IPS-18a (cell line): ENCODE data around the gene HOXB6.

Experiments
- H3K27ac ChIP-seq: one replicate; pipeline ENCODE4 v1.5.1; 2013; ENCODE audit warnings: low read length
- H3K27me3 ChIP-seq: one replicate; pipeline ENCODE4 v1.6.1; 2013; ENCODE audit warnings: mild to moderate bottlenecking, low read length; ENCODE audit not compliant: control insufficient read depth, insufficient read depth
- H3K36me3 ChIP-seq: one replicate; pipeline ENCODE4 v1.6.1; 2013; ENCODE audit warnings: low read depth, low read length; ENCODE audit not compliant: control insufficient read depth
- H3K4me1 ChIP-seq: one replicate; pipeline ENCODE4 v1.6.1; 2013; ENCODE audit warnings: low read depth, low read length; ENCODE audit not compliant: control insufficient read depth
- H3K4me3 ChIP-seq: one replicate; pipeline ENCODE4 v1.5.1; 2013; ENCODE audit warnings: low read length
- H3K9ac ChIP-seq: one replicate; pipeline ENCODE4 v1.6.1; 2013; ENCODE audit warnings: mild to moderate bottlenecking, low read length, moderate library complexity
- H3K9me3 ChIP-seq: one replicate; pipeline ENCODE4 v1.6.1; 2013; ENCODE audit warnings: low read depth, low read length; ENCODE audit not compliant: control insufficient read depth

The HOXB6 gene

DNA sequence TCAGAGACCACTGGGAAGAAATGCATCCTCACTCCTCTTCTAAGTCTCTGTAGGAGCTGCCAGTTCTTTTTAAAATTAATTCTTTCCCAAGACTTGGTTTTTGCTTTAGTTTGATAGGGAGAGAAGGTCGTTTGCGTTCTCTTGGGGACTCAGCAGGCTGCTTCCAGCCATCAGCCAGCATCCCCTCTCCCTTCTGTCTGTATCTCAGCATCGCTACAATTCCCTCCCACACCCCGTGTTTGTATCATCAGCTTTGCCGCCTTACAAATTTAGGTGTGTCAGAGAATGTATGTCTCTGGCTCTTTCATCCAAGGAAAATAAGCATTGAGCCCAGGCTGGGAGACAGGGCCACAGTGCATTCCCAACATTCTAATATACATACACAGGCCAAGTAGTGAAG lies 5.4 kb downstream of the HOXB6 start:
- Histone ChIP-seq H3K4me3 (no peak overlapping the region), H3K27ac (no peak overlapping the region), H3K9me3 (peaks cover 2% of the 10 kb centered on the region), H3K36me3 (no peaks in the 10 kb centered on the region), H3K9ac (no peak overlapping the region), H3K4me1 (peaks cover 3% of the 10 kb centered on the region), H3K27me3 (peaks cover 100% of the 10 kb centered on the region)

DNA sequence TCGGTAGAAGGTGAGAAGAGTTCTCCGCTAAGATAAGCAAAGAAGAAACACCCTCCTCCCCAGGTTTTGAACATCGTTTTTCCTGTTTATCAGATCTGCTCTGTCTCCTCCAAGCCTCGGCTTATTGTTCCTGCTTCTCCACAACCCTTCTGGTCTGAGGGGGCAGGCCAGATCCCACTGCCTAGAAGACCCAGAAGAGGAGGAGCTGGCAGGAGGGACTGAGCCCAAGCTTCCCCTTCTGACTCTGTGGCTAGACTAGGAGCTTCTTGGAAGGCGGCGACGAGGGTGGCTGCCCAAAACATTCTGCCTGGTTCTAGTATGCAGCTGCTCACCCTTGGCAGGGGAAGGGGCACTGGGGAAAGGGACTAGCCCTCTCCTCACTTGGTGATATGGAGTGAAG lies 6.0 kb downstream of the HOXB6 start:
- Histone ChIP-seq H3K27ac (no peak overlapping the region), H3K9ac (no peak overlapping the region), H3K9me3 (peaks cover 2% of the 10 kb centered on the region), H3K36me3 (no peaks in the 10 kb centered on the region), H3K4me3 (no peak overlapping the region), H3K27me3 (peaks cover 100% of the 10 kb centered on the region), H3K4me1 (peaks cover 4% of the 10 kb centered on the region)

DNA sequence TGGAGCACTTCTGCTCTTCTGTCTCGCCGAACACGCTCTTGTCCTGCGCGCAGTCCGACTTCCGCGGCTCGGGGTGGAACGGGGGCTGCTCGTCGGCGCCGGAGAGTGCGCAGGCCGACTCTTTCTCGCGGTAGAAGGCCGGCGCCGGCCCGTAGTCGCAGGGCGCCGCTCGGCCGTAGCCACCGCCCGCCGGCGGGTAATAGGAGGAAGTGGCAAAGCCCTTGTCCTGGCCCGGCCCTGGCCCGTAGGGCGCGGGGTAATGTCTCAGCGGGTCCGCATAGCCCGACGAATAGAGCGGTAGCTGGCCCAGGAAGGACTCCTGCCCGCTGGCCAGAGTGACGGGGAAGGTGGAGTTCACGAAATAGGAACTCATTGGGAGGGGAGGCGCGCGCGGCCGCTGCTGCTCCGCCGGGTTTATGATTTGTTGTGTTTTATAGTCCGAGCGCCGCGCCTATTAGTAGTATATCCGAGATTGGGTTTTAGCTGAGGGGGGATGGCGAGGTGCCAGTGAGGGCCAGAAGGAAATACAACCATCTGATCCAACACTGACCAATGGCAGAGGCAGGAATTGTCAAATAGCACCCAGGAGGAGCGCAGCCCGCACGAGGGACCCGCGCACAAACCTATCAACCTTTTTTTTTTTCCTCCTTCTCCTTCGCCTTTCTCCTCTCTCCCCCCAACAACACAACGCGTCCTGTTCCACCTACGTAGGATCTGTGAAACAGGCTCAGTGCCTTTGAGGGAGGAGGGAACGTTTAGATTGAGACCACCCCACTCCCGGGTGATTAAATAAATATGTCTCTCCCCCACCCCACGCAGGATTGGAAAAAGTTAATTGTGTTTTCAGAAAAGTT lies 6.8 kb downstream of the HOXB6 start:
- Histone ChIP-seq H3K4me3 (no peak overlapping the region), H3K9me3 (peaks cover 2% of the 10 kb centered on the region), H3K9ac (no peak overlapping the region), H3K36me3 (no peaks in the 10 kb centered on the region), H3K27me3 (peaks cover 100% of the 10 kb centered on the region), H3K4me1 (peaks cover 4% of the 10 kb centered on the region), H3K27ac (no peak overlapping the region)

DNA sequence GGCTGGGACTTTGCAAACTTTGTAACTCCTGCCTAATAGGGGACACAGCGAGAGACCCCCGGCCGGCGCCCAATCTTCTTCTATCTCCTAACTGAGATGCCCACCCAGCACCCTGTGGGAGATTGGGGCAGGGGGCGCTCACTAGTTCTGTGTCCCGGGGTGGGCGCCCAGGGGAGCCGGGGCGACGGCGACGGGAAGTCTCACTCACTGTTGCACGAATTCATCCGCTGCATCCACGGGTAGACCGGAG lies 7.3 kb downstream of the HOXB6 start:
- Histone ChIP-seq H3K9ac (no peak overlapping the region), H3K4me3 (no peak overlapping the region), H3K27ac (no peak overlapping the region), H3K9me3 (peaks cover 2% of the 10 kb centered on the region), H3K27me3 (peaks cover 100% of the 10 kb centered on the region), H3K4me1 (peaks cover 4% of the 10 kb centered on the region), H3K36me3 (no peaks in the 10 kb centered on the region)

DNA sequence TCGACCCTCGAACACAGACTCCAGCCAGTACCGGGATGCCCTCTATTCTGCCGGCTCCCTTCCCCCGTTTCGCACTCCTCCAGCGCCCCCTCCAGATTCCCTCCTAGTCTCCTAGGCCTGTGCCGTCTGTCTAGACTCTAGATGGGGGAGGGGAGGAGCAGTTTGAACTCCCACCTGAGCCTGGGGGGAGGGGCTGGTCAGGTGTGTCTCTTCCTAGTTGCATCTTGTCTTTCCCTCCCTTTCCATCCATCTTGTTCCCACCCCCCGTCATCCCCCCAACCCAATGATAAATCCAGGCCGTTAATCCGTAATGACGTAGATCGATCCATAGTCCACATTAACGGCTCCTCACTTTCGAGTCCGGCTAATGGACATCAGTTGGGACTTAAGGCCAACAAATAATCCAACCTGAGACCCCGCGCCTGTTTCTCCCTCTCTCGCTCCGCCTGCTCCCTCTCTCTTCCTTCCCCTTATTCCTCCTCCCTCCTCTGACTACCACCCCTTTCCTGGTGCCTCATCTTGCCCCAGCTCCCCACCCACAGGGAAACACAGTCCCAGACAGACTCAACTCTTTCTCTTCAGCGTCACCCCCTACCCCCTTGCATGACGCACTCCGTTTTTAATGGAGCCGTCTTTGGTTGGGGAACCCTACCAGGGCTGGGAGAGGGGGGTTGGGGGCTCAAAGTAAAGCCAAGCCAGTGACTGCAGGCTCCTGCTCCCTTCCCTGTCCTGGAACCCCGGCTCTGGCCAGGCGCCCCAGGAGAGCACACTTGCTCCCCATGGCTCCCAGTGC lies 7.9 kb downstream of the HOXB6 start:
- Histone ChIP-seq H3K4me3 (no peak overlapping the region), H3K27me3 (peaks cover 100% of the 10 kb centered on the region), H3K27ac (no peak overlapping the region), H3K4me1 (peaks cover 4% of the 10 kb centered on the region), H3K36me3 (no peaks in the 10 kb centered on the region), H3K9ac (no peak overlapping the region), H3K9me3 (peaks cover 2% of the 10 kb centered on the region)

DNA sequence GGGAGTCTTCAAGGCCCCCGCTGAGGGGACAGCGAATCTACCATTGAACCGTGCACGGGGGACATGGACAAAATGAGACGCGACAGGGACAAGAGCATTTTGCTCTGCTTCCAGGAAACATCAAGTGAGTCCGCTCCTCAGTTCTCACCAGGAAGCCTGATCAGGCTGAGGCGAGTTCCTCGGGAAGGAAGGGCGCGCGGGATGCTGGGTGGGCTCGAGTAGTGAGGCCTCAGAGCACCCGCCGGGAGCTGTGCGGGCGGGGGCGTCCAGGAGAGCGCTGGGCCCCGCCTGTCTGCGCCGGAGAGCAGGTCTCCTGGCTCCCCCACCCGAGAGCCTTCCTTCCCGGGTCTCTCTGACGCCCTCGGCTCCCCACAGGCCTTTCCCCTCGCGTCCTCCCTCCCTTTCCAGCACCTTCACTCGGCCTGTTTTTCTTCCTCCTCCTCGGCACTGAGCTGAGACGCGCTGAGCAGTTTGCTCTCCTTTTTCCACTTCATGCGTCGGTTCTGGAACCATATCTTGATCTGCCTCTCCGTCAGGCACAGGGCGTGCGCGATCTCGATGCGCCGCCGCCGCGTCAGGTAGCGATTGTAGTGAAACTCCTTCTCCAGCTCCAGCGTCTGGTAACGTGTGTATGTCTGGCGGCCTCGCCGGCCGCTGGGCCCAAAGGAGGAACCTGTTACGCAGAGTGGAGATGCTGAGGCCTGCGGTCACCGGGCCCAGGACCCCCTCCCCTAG lies 8.6 kb downstream of the HOXB6 start:
- no peak overlapping the region for H3K9ac ChIP-seq

DNA sequence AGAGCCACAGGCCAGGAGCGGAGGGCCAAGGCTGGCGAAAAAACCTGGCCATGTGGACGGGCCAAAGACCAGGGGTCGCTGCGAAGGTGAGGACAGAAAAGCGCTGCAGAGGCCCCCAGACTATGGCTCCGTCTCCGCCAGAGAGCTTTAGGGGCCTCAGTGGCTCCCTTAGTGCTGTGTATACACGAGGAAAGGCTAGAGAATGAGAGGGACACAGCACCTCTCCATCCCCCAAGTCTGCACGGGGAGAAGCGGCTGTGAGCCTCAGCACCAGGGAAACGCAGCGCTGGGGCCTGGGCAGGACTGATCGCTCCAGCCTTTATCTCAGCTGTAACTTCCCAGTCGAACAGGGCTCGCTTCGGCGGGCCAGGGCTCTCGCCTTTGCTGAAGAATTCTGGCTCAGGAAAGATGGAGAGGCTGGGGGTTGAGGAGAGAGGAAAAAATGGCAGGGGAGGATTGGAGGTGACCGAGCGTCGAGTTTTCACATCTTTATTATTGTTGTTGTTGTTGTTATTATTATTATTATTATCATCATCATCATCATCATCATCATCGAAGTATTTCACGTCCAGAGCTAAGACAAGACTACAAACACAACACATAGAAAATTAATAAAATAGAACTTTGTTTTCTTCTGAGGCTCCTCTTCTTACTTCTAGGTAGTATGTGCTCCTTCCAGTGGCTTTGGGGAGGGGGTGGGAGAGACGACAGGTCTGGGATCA lies 9.3 kb downstream of the HOXB6 start:
- Histone ChIP-seq H3K9ac (peak overlapping the region; percentile 22), H3K4me3 (no peak overlapping the region), H3K4me1 (peaks cover 4% of the 10 kb centered on the region), H3K36me3 (no peaks in the 10 kb centered on the region), H3K27ac (no peak overlapping the region), H3K27me3 (peaks cover 100% of the 10 kb centered on the region), H3K9me3 (no peaks in the 10 kb centered on the region)

More for the DNA sequence above, 8.6 kb downstream of the HOXB6 start:
- no peak overlapping the region for H3K27ac ChIP-seq
- H3K9me3 ChIP-seq, result peaks cover 2% of the 10 kb centered on the region
- H3K36me3 ChIP-seq, result no peaks in the 10 kb centered on the region
- peaks cover 4% of the 10 kb centered on the region for H3K4me1 ChIP-seq
- peaks cover 100% of the 10 kb centered on the region for H3K27me3 ChIP-seq
- no peak overlapping the region for H3K4me3 ChIP-seq

DNA sequence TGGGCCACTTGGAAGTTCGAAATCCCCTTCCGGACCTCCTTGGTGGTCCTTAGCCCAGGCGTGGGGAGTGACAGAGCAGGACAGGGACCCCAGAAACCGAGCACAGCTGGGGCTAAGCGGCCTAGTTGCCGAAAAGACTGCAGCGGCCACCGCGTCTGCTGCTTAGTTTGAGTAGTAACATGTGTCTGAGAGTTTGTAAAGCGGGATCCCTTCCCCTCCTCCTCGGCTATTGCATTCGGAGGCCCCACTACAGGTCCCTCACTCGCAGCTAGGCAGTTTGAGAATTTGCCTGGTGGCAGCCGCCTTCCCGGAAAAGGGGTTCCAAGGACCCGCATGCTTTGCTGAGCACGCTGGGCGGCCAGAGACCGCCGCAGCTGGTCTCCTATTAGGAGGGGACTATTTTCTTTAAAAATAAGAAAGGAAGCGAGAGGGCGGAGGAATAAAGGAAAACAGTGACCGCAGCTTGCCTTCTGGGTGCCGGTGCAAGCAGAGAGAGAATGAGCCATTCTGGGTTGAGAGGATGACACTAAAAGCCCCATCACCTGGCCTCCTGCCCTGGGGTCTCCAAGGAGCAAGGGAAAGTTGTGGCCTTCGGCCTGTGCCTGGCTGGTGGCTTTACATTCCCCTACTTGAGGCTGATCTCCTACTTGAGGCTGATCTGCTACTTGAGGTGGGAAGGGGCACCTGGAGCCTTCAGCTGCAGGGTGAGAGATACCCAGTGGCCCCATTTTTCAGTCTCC lies 10.1 kb downstream of the HOXB6 start:
- peaks cover 4% of the 10 kb centered on the region for H3K4me1 ChIP-seq
- H3K27me3 ChIP-seq, result peaks cover 100% of the 10 kb centered on the region
- no peak overlapping the region for H3K4me3 ChIP-seq
- no peak overlapping the region for H3K27ac ChIP-seq
- H3K9ac ChIP-seq, result peak overlapping the region; percentile 22
- no peaks in the 10 kb centered on the region for H3K36me3 ChIP-seq
- H3K9me3 ChIP-seq, result no peaks in the 10 kb centered on the region

DNA sequence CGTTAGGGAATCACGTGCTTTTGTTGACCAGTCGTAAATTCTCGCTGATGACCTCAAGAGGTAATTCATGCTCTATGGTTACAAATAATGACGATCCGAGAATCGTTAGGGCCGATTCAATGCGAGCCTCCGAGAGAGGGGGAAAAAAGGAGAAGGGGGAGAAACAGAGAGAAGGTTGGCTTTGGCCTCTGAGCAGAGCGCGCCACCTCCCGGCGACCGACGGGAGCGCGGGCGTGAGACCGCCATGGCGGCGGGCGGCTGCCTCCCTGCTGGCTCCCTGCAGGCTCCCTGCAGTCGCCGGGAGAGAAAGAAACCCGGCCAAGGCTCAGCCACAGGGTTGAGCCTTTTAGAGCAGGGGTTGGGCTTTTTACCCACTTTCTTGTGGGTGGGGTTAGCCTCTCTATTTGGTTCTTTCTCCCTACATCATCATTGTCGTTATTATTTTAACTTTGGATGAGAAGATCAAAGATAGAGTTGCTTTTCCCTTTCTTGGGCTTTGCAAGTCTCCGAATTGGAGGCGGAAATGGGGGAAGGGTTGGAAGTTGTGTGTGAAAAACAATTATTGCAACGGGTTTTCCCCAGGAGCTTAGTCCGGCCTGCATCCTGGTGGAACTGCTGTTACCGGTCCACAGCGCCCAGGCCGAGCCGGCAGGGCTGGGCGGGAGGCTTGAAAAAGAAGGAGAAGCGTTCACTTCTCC lies 10.8 kb downstream of the HOXB6 start:
- Histone ChIP-seq H3K27me3 (peaks cover 100% of the 10 kb centered on the region), H3K4me3 (no peak overlapping the region), H3K9me3 (no peaks in the 10 kb centered on the region), H3K4me1 (peaks cover 4% of the 10 kb centered on the region), H3K9ac (no peak overlapping the region), H3K27ac (no peak overlapping the region), H3K36me3 (no peaks in the 10 kb centered on the region)

DNA sequence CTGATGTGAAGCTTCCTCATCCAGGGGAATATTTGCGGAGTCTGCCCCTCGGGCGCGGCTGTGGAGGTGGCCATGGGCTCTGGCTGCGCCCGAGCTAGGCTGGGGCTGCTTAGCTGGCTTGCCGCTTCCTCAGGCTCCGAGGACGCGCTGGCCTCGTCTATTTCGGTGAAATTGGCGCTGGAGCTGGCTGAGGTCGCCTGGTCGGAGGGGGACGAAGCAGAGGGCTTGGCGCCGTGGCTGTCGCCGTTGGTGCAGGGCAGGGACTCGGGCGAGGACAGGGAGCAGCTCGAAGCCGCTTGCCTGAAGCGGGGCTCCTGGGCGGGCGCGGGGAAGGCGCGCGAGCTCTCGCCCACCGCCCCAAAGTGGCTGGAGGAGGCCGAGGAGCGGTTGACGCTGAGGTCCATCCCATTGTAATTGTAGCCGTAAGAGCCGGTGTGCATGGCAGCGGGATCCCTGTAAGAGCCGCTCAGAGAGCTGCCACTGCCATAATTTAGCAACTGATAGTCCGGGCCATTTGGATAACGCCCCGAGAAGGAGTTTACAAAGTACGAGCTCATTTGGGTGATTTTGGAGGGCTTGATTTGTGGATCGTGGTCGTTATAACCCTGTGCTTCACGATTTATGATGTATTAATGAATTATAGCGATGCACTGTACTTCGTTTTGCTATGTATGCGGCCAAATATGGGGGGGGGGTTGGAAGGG lies 11.5 kb downstream of the HOXB6 start, which contains the start of gene HOXB5:
Gene HOXB5, minus strand, starts transcription at position 654 of the 704 bp plus-strand sequence. Its CDS starts 97 bp downstream, at position 557.
- peaks cover 100% of the 10 kb centered on the region for H3K27me3 ChIP-seq
- peaks cover 4% of the 10 kb centered on the region for H3K4me1 ChIP-seq
- no peak within 1 kb of the TSS for H3K9ac ChIP-seq
- no peak within 1 kb of the TSS for H3K4me3 ChIP-seq
- H3K27ac ChIP-seq, result no peak within 1 kb of the TSS
- no peaks in the 10 kb centered on the region for H3K36me3 ChIP-seq
- no peaks in the 10 kb centered on the region for H3K9me3 ChIP-seq
